ENCODE data around the gene CLK2.
A peak's percentile ranks its signal among the peaks of the same experiment; 100 is the strongest.
"Not testable (repeated sequence)": the region's sequence is repeated elsewhere in the genome, so short reads cannot be mapped to it uniquely, and the experiment has no call there.

Gene CLK2

GRCh38 chr1:155267373-155267772 lies 5.9 kb downstream of the CLK2 start:
- no peak for DNase-seq (ENCODE audit: low read depth, low spot score)

- no peak for DNase-seq (ENCODE audit: low read depth, low spot score)
Observed at GRCh38 chr1:155266553-155266952, 6.8 kb downstream of the CLK2 start.

- no peak for DNase-seq (ENCODE audit: low read depth, low spot score)
Observed at GRCh38 chr1:155263067-155263466, 10.2 kb downstream of the CLK2 start.

GRCh38 chr1:155261852-155262673 lies 11.2 kb downstream of the CLK2 start, which contains the start of gene SCAMP3:
TSS of gene SCAMP3 (minus strand) at chr1:155262360. CDS start at chr1:155262151, 209 bp downstream.
- DNase-seq (ENCODE audit: low read depth, low spot score) = peak; percentile 99

- no peak for DNase-seq (ENCODE audit: low read depth, low spot score)
Observed at GRCh38 chr1:155261493-155261851, 11.8 kb downstream of the CLK2 start.

GRCh38 chr1:155260276-155260675 lies 13.0 kb downstream of the CLK2 start:
- DNase-seq (ENCODE audit: low read depth, low spot score) = no peak

- DNase-seq (ENCODE audit: low read depth, low spot score) = no peak
Observed at GRCh38 chr1:155256058-155256852, 17.0 kb downstream of the CLK2 start.

GRCh38 chr1:155255243-155256007 lies 17.9 kb downstream of the CLK2 start, which contains the start of gene ENTREP3:
TSS of gene ENTREP3 (minus strand) at chr1:155255483. CDS start at chr1:155254877, 606 bp downstream.
- no peak for DNase-seq (ENCODE audit: low read depth, low spot score)

- no peak for DNase-seq (ENCODE audit: low read depth, low spot score)
Observed at GRCh38 chr1:155254714-155255242, 18.5 kb downstream of the CLK2 start.

- DNase-seq (ENCODE audit: low read depth, low spot score) = no peak
Observed at GRCh38 chr1:155254228-155254713, 19.0 kb downstream of the CLK2 start.

GRCh38 chr1:155253797-155254196 lies 19.5 kb downstream of the CLK2 start:
- no peak for DNase-seq (ENCODE audit: low read depth, low spot score)

GRCh38 chr1:155253208-155253607 lies 20.1 kb downstream of the CLK2 start:
- DNase-seq (ENCODE audit: low read depth, low spot score) = no peak

GRCh38 chr1:155251566-155251965 lies 21.7 kb downstream of the CLK2 start:
- no peak for DNase-seq (ENCODE audit: low read depth, low spot score)

- DNase-seq (ENCODE audit: low read depth, low spot score) = no peak
Observed at GRCh38 chr1:155250633-155251449, 22.5 kb downstream of the CLK2 start.

- no peak for DNase-seq (ENCODE audit: low read depth, low spot score)
Observed at GRCh38 chr1:155250246-155250632, 23.1 kb downstream of the CLK2 start.

- no peak for DNase-seq (ENCODE audit: low read depth, low spot score)
Observed at GRCh38 chr1:155247667-155248553, 25.4 kb downstream of the CLK2 start.

GRCh38 chr1:155246796-155247195 lies 26.5 kb downstream of the CLK2 start:
- DNase-seq (ENCODE audit: low read depth, low spot score) = not testable (repeated sequence)

- DNase-seq (ENCODE audit: low read depth, low spot score) = no peak
Observed at GRCh38 chr1:155245163-155245524, 28.2 kb downstream of the CLK2 start.

GRCh38 chr1:155244368-155245162 lies 28.7 kb downstream of the CLK2 start:
- DNase-seq (ENCODE audit: low read depth, low spot score) = peak; percentile 96

All from iPS DF 19.7 (cell line).